Measurements from ENCODE around the gene RPA3. TPM values are rescaled to one million over a fixed set of nuclear protein-coding genes. Genes with fewer than 3 reads are reported as not detected.

Gene RPA3
- total and polyA plus RNA-seq, 2 experiments from 2014 or later = 16.3 to 71.8 TPM

DNA sequence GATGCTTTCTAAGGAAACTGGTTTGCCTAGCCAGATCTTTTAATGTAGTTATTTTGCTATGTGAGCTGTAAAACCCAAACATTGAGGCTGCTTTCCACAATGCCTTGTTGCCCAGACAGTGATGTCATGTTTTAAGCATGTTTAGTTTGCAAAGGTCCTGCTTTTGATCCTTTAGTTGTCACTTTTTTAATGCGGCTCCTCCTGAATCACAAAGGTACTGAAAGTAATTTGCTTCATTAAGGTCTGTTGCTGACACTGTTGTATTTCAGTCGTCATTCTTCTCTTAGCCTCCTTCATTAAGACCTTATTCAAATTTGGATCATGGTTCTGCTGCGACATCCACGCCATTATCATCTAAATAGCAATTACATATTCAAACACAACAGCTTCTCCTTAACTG is 10.6 kb downstream of the RPA3 start:
- H3K9me3 ChIP-seq (ENCODE audit: low read depth) = no peaks in the 10 kb centered on the region
- H4K20me1 ChIP-seq (ENCODE audit: insufficient read depth) = peaks cover 3% of the 10 kb centered on the region; the same call in 1 of the 2 replicates
- peaks cover 14% of the 10 kb centered on the region for H3K4me1 ChIP-seq (ENCODE audit: insufficient read depth)
- H3F3A ChIP-seq (ENCODE audit: insufficient read depth) = no peaks in the 10 kb centered on the region
- no peak overlapping the region for H3K4me3 ChIP-seq
- no peak overlapping the region for H3K4me2 ChIP-seq (ENCODE audit: unreplicated experiment)
- peak; percentile 51 for DNase-seq
- H3K9me2 ChIP-seq (ENCODE audit: insufficient read depth) = no peaks in the 10 kb centered on the region
- no peaks in the 10 kb centered on the region for H3K27me3 ChIP-seq (replicated peaks; ENCODE audit: insufficient read depth)
- no peak for TF ChIP-seq EZH2phosphoT487 (IDR thresholded peaks at IDR 0.05; ENCODE audit: insufficient read depth, low read depth)
- H3K9ac ChIP-seq = no peak overlapping the region
- no peaks in the 10 kb centered on the region for H3K36me3 ChIP-seq (ENCODE audit: low read depth)
- no peak overlapping the region for H2AFZ ChIP-seq
- no peak overlapping the region for H3K27ac ChIP-seq
- WGBS, 2 experiments (ENCODE audit: low coverage in 1 of 2, low lambda C conversion rate in 2 of 2, missing lambda C conversion rate in 2 of 2) = 90 to 95% methylated on average over 4 of the region's 4 CpGs
- no peaks in the 10 kb centered on the region for H3K79me2 ChIP-seq (ENCODE audit: insufficient read depth)
- in situ Hi-C loops (cut with MboI) = no loop called here

DNA sequence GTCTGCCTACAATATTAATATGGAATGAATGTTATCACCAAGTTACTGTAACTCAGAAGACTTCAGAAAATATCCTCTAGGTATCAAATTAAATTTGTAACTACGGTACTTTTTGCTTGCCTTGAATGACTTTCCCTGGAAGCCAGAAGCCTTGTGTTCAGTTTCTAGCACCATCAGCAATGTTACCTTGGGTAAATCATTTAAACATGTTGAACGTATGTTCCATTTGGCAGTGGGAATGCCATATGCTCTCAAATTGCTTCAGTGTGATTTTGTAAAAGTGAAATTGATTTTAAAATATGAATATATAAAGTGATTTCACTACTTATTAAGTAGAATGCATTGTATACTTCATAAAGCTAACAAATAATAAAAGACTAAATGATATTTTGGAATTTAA is 11.2 kb downstream of the RPA3 start:
- Histone ChIP-seq H3K4me3 (no peak overlapping the region), H4K20me1 (ENCODE audit: insufficient read depth) (no peaks in the 10 kb centered on the region; the same call in 1 of the 2 replicates), H3K9ac (no peak overlapping the region), H3K4me2 (ENCODE audit: unreplicated experiment) (no peak overlapping the region), H3K9me3 (ENCODE audit: low read depth) (no peaks in the 10 kb centered on the region), H3K36me3 (ENCODE audit: low read depth) (no peaks in the 10 kb centered on the region), H2AFZ (no peak overlapping the region), H3K9me2 (ENCODE audit: insufficient read depth) (no peaks in the 10 kb centered on the region), H3K79me2 (ENCODE audit: insufficient read depth) (no peaks in the 10 kb centered on the region), H3K27ac (no peak overlapping the region), H3F3A (ENCODE audit: insufficient read depth) (no peaks in the 10 kb centered on the region), H3K4me1 (ENCODE audit: insufficient read depth) (peaks cover 18% of the 10 kb centered on the region), H3K27me3 (replicated peaks; ENCODE audit: insufficient read depth) (no peaks in the 10 kb centered on the region)
- no peak for TF ChIP-seq EZH2phosphoT487 (IDR thresholded peaks at IDR 0.05; ENCODE audit: insufficient read depth, low read depth)
- no peak for TF ChIP-seq EZH2 (IDR thresholded peaks at IDR 0.05; ENCODE audit: insufficient read depth, poor library complexity, severe bottlenecking)
- WGBS, 2 experiments (ENCODE audit: low coverage in 1 of 2, low lambda C conversion rate in 2 of 2, missing lambda C conversion rate in 2 of 2) = 58 to 61% methylated on average over 2 of the region's 2 CpGs
- in situ Hi-C loops (cut with MboI) = no loop called here
- DNase-seq = no peak

DNA sequence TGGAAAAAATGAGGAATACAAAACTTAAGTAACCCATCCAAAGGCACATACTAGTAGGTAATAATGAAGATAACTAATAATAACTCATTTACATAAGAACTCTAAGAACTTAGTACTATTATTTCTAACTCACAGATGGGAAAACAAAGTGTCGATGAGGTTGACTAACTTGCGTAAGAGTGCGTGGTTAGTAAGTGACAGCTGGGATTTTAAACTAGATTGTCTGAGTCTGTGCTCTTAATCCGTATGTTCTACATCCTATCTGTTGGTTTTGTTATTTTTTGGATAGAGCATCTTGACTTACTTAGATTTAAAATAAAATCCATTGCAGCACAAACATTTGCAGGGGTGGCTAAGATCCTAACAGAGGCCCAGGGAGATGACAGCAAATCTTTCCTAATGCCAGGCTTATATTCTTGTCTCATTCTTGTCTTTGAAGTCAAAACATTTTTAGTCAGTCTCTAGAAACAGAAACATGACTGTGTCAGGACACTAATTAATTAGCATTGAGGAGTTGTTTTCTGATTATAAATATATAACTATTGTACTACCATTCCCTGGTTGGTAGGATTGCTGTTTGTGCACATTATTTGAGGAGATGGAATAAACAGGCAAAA is 11.7 kb downstream of the RPA3 start:
- H3K4me2 ChIP-seq (ENCODE audit: unreplicated experiment) = no peak overlapping the region
- H3K79me2 ChIP-seq (ENCODE audit: insufficient read depth) = no peaks in the 10 kb centered on the region
- H3F3A ChIP-seq (ENCODE audit: insufficient read depth) = no peaks in the 10 kb centered on the region
- 68 to 87% methylated on average over 4 of the region's 4 CpGs for WGBS, 2 experiments (ENCODE audit: low coverage in 1 of 2, low lambda C conversion rate in 2 of 2, missing lambda C conversion rate in 2 of 2)
- H2AFZ ChIP-seq = no peak overlapping the region
- no peaks in the 10 kb centered on the region; the same call in 1 of the 2 replicates for H4K20me1 ChIP-seq (ENCODE audit: insufficient read depth)
- DNase-seq = no peak
- no peak overlapping the region for H3K27ac ChIP-seq
- H3K27me3 ChIP-seq (replicated peaks; ENCODE audit: insufficient read depth) = no peaks in the 10 kb centered on the region
- no peak overlapping the region for H3K9ac ChIP-seq
- peaks cover 18% of the 10 kb centered on the region for H3K4me1 ChIP-seq (ENCODE audit: insufficient read depth)
- H3K4me3 ChIP-seq = no peak overlapping the region
- H3K36me3 ChIP-seq (ENCODE audit: low read depth) = no peaks in the 10 kb centered on the region
- TF ChIP-seq EZH2phosphoT487 (IDR thresholded peaks at IDR 0.05; ENCODE audit: insufficient read depth, low read depth) = no peak
- TF ChIP-seq EZH2 (IDR thresholded peaks at IDR 0.05; ENCODE audit: insufficient read depth, poor library complexity, severe bottlenecking) = no peak
- no peaks in the 10 kb centered on the region for H3K9me2 ChIP-seq (ENCODE audit: insufficient read depth)
- H3K9me3 ChIP-seq (ENCODE audit: low read depth) = no peaks in the 10 kb centered on the region
- in situ Hi-C loops (cut with MboI) = no loop called here

DNA sequence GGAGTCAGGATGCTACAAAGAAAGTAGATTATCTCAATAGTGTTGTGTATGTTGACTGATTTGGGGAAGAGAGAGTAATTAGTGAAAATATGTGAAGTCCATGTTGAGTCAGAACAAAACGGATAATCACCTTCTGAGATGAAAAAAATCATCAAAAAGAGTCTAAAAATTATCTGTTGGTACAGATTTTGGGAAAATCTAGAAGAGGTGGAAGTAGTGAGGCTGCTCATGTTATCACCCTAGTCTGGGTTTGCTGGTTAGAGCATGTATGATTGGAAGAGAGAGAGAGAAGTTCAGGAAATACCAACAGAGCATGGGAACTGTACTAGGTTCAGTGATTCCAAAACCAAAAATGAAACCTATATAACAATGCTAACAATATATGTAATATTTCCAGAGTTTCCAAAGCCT is 12.3 kb downstream of the RPA3 start:
- no peaks in the 10 kb centered on the region for H3K27me3 ChIP-seq (replicated peaks; ENCODE audit: insufficient read depth)
- H2AFZ ChIP-seq = no peak overlapping the region
- TF ChIP-seq EZH2 (IDR thresholded peaks at IDR 0.05; ENCODE audit: insufficient read depth, poor library complexity, severe bottlenecking) = no peak
- no peak overlapping the region for H3K9ac ChIP-seq
- H3K4me2 ChIP-seq (ENCODE audit: unreplicated experiment) = no peak overlapping the region
- WGBS, 2 experiments (ENCODE audit: low coverage in 1 of 2, low lambda C conversion rate in 2 of 2, missing lambda C conversion rate in 2 of 2) = 85 to 96% methylated on average over 1 of the region's 1 CpG
- no peaks in the 10 kb centered on the region for H3K79me2 ChIP-seq (ENCODE audit: insufficient read depth)
- no peaks in the 10 kb centered on the region for H3K36me3 ChIP-seq (ENCODE audit: low read depth)
- no peak for DNase-seq
- in situ Hi-C loops (cut with MboI) = no loop called here
- H3F3A ChIP-seq (ENCODE audit: insufficient read depth) = no peaks in the 10 kb centered on the region
- H3K9me3 ChIP-seq (ENCODE audit: low read depth) = no peaks in the 10 kb centered on the region
- no peaks in the 10 kb centered on the region for H3K9me2 ChIP-seq (ENCODE audit: insufficient read depth)
- H3K4me1 ChIP-seq (ENCODE audit: insufficient read depth) = peaks cover 18% of the 10 kb centered on the region
- no peak overlapping the region for H3K4me3 ChIP-seq
- H3K27ac ChIP-seq = no peak overlapping the region
- H4K20me1 ChIP-seq (ENCODE audit: insufficient read depth) = no peaks in the 10 kb centered on the region; the same call in 1 of the 2 replicates

DNA sequence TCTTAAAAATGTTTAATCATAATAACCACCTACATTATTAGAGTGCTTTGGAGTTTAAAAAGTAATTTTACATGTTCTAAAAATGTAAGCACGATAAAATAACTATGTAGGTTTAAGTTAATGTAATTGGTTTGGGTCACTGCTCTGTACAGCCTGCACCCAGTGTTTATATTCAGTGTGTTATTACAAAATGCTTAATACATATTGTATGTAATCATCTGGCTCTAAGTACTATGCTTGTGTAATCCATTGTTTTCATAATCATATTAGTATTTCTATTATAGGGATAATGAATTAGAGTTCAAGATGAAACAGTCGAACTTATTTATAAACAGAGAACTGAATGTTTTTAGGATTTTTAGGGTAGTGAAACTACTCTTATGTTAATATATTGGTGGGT is 13.1 kb downstream of the RPA3 start:
- no peaks in the 10 kb centered on the region for H3K79me2 ChIP-seq (ENCODE audit: insufficient read depth)
- no peaks in the 10 kb centered on the region for H3K36me3 ChIP-seq (ENCODE audit: low read depth)
- H3K4me3 ChIP-seq = no peak overlapping the region
- TF ChIP-seq EZH2 (IDR thresholded peaks at IDR 0.05; ENCODE audit: insufficient read depth, poor library complexity, severe bottlenecking) (no peak), EZH2phosphoT487 (IDR thresholded peaks at IDR 0.05; ENCODE audit: insufficient read depth, low read depth) (no peak)
- no peaks in the 10 kb centered on the region for H3K9me2 ChIP-seq (ENCODE audit: insufficient read depth)
- no peaks in the 10 kb centered on the region; the same call in 1 of the 2 replicates for H4K20me1 ChIP-seq (ENCODE audit: insufficient read depth)
- 94 to 98% methylated on average over 2 of the region's 2 CpGs for WGBS, 2 experiments (ENCODE audit: low coverage in 1 of 2, low lambda C conversion rate in 2 of 2, missing lambda C conversion rate in 2 of 2)
- in situ Hi-C loops (cut with MboI) = no loop called here
- H3K9me3 ChIP-seq (ENCODE audit: low read depth) = no peaks in the 10 kb centered on the region
- H3K27ac ChIP-seq = no peak overlapping the region
- no peak overlapping the region for H3K4me2 ChIP-seq (ENCODE audit: unreplicated experiment)
- no peak for DNase-seq
- H3F3A ChIP-seq (ENCODE audit: insufficient read depth) = no peaks in the 10 kb centered on the region
- no peaks in the 10 kb centered on the region for H3K27me3 ChIP-seq (replicated peaks; ENCODE audit: insufficient read depth)
- H3K9ac ChIP-seq = no peak overlapping the region
- peaks cover 18% of the 10 kb centered on the region for H3K4me1 ChIP-seq (ENCODE audit: insufficient read depth)
- H2AFZ ChIP-seq = no peak overlapping the region

Measured in GM23248 (cell line).